Activated T-cell treated with anti-CD3 and anti-CD28 coated beads, Interleukin-2, amount 50 U/mL, for 48 hours (primary cell): ENCODE data around the gene CARD14.

Source experiments
- DNase-seq, 2 experiments: peaks; one replicate each; pipeline ENCODE4 v3.0.0-alpha.2; 2020

Gene CARD14

DNA sequence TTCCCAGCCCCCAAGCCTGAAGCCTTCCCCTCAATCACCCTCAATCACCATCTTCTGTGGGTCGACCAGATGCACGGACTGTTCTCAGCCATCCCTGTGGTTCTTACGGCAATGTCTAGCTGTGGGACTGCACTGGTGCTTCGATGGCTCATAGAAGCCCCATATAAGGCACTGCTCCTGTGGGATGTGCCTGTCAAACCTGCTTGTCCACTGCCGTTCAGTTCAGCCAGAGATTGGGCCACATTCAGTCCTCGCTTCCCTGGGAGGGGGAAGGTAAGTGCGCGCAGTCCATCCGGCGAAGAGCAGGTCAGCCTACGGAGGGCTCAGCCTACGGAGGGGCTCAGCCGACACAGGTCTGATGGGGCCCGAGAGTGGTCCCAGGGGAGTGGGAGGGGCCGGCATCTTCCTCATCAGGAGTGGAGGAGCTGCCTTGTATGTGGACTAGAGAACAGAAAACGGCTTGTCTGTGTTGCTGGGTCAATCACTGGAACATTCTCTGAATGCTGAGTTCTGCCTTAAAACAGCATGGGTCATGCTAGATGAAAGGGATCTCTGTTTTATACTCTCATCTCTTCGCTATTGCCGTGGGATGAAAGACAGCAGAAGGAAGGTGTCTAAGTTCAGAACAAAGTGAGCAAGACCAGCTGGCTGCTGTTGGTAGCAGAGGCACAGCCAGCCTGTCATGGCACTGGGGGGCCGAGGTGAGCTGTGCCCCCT, at the start of gene CARD14:
Gene CARD14, plus strand, starts transcription at position 247 of the 717 bp plus-strand sequence. CDS start 11,409 bp downstream, outside the sequence.
- DNase-seq: no peak

GRCh38 chr17:80122026-80122575, 47.7 kb upstream of the CARD14 start:
- no peak for DNase-seq

GRCh38 chr17:80122926-80123505, 46.8 kb upstream of the CARD14 start:
- no peak for DNase-seq

DNA sequence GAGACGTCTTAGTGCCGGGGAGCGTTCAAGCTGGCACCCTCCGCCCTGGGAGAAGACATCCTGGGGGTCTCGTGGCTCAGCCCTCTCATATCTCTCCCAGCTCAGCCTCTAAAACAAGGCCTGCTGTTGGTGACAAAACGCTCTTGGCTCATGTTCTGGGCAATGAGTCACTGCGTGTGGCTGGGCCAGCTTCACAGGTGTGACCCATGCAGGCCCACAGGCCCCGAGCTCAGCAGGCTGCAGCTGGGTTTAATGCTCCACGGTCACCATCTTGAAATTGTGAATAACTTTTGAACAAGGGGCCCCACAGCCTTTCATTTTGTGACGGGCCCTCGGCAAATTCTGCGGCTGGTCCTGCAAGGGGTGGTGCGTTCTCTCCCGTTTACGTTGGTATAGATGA, 46.0 kb upstream of the CARD14 start:
- DNase-seq: no peak

GRCh38 chr17:80124351-80124981, 45.4 kb upstream of the CARD14 start:
- no peak for DNase-seq

DNA sequence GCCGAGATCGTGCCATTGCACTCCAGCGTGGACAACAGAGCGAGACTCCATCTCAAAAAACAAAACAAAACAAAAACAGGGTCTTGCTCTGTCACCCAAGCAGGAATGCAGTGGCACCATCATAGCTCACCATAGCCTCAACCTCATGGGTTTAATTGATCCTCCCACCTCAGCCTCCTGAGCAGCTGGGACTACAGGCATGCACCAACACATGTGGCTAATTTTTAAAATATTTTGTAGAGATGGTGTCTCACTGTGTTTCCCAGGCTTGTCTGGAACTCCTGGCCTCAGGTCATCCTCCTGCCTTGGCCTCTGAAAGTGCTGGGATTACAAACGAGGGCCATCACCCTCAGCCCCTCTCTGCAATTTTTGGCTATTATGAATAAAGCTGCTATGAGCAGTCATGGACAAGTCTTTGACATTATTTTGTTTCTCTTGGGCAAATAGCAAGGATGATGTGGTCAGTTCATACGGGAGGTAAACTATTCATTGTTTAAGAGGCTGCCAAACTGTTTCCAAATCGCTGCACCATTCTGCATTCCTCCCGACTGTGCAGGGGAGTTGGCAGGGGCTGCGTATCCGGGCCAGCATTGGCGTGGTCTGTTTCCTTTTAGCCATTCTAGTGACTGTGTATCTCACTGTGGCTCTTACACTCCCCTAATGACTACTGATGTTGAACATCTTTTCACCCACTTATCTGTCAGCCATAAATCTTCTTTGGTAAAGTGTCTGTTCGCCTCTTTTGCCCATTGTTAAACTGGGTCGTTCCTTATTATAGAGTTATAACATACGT, 44.0 kb upstream of the CARD14 start:
- no peak for DNase-seq

GRCh38 chr17:80126449-80126715, 43.4 kb upstream of the CARD14 start:
- no peak for DNase-seq

GRCh38 chr17:80129006-80129565, 40.7 kb upstream of the CARD14 start:
- DNase-seq: no peak

GRCh38 chr17:80130992-80131391, 38.8 kb upstream of the CARD14 start:
- no peak for DNase-seq

DNA sequence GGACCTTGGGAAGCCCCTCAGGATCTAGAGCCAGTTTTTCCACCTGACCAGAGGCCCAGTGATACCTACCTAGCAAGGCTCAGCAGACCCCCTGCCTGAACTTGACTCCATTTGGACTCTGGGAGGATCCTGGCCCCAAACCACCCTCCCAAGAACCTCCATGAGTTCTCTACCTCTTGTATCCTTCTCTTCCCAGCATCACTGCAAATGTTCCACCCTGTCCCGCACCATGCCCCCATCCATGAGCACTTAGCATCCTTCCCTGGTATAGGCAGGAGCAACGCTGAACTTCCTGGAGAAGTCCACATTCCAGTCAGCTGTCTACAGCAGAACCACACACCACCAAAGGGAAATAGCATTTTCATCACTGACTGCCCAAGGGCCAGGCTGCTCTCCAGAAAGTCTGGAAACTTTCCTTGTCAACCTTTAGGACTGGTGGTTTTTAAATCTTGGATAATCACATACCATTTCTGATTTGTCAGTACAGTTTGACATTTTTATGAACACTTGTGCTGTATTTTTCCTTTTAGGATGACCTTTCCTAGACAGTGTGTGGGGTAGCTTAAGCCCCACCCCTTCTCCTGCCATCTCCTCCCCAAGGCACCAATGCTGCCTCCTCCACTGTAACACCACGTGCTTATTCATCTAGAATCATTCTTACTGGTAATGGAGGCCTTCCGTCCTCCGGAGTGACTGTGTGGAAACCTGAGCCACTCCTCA, 36.8 kb upstream of the CARD14 start:
- no peak for DNase-seq

DNA sequence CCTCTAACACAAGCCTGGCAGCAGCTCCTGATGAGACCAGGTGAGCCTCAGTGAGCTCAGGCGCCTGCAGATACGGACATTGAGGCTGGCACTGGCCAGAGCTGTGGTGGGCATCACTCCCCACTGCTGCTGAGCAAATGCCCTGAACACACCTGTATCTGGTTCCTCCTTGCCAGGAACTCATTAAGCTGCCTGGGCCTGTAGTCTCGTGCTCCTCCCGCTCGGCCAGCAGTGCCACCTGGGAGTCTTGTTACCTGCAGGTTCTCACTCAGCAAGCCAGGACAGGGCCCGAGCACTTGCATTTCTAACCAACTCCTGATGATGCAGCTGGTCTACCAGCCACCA, 36.2 kb upstream of the CARD14 start:
- DNase-seq: no peak

DNA sequence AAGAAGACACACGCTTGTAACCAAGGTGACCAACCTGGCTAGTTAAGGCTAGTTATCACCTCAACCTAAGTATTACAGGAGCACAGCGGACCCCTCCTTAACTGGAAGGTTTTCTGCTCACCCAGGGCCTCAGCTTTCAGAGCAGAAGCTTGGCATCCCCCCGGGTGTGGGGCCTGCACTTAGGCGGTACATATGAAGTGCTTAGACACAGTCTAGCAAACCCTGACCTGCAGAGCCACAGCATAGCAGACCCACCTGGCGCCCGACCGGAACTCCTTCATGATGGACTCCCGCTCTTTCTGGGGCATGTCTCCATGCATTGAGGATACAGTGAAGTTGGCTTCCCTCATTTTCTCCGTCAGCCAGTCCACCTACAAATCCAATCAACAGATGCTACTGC, 32.7 kb upstream of the CARD14 start:
- no peak for DNase-seq

GRCh38 chr17:80138856-80139426, 30.9 kb upstream of the CARD14 start:
- DNase-seq: no peak

DNA sequence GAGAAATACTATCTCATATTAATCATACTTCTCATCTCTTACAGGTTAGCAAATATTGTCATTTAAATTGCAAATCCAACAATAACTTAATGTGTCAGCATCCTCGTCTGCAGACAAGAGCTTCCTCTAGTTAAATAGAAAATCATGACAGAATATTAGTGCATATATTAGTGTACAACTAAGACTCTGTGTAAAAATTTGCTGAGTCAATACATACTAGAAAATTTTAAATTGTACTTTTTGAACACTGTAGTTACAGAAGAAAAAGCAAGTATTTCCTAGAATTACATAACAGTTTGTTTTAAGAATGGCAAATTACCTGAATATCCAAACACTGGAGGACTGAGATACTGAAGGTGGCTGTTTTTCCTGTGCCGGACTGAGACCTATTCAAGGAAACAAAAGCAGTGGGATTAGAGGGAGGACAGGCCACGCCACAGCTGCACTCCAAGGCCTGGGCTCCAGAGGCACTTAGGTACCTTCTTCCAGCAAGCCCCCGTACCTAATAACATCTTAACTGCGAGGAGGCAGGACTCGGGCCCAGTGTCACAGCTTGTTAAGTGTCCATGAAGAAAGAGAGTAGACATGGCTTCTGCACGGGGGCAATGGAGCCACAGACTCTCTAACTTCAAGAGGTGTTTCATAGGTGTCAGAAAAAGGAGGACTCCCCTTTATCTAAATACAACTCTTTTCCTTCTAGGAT, 28.2 kb upstream of the CARD14 start:
- DNase-seq: no peak

DNA sequence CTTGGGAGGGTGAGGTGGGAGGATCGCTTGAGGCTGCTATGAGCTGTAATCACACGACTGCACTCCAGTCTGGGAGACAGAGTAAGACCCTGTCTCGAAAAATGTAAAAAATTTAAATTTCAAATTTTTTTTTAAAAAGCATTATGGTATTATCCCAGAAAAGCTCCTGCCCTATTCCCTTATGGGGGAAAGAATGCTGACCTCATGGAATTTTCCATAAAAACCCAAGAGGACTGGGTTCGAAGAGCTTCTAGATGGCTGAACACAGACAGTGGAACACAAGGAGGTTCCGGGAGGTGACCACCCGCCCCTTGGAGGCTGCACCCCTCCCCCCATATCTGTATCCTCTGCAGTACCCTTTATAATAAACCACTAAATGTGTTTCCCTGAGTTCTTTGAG, 26.9 kb upstream of the CARD14 start:
- DNase-seq: no peak

DNA sequence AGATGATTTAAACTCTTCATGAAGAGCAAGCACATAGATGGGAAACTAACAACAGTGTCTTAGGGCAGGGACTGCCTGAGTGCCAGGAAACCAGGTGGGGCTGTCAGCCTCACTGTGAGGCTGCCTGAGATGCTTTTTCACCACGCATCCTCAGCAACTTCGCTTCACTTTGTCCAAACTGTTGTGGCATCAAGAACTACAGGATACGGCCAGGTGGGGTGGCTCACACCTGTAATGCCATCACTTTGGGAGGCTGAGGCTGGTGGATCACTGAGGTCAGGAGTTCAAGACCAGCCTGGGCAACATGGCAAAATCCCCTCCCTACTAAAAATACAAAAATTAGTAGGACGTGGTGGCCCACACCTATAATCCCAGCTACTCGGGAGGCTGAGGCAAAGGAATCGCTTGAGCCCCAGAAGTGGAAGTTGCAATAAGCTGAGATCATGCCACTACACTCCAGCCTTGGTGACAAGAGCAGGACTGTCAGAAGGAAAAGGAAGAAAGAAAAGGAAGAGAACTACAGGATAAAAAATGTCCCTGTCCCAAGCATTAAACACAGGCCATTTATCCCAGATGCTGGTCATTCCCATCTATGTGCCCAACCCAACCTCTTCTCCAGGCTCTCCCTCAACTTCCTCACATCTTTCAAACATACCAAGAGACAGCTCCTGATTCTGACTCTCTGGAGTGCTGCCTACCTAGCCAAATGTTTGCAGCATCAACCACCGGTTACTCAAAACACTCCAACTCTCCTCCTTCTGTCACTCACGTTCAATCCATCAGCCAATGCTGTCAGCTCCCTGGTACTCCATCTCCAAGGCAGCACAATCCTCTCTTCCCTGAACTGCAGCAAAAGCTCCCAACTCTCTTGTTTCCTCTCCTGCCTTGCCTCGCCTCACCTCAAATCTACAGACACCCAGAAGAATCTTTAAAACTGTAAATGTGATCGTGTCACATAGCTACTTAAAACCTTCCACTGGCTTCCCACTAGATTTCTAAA, 24.5 kb upstream of the CARD14 start:
- DNase-seq: no peak

DNA sequence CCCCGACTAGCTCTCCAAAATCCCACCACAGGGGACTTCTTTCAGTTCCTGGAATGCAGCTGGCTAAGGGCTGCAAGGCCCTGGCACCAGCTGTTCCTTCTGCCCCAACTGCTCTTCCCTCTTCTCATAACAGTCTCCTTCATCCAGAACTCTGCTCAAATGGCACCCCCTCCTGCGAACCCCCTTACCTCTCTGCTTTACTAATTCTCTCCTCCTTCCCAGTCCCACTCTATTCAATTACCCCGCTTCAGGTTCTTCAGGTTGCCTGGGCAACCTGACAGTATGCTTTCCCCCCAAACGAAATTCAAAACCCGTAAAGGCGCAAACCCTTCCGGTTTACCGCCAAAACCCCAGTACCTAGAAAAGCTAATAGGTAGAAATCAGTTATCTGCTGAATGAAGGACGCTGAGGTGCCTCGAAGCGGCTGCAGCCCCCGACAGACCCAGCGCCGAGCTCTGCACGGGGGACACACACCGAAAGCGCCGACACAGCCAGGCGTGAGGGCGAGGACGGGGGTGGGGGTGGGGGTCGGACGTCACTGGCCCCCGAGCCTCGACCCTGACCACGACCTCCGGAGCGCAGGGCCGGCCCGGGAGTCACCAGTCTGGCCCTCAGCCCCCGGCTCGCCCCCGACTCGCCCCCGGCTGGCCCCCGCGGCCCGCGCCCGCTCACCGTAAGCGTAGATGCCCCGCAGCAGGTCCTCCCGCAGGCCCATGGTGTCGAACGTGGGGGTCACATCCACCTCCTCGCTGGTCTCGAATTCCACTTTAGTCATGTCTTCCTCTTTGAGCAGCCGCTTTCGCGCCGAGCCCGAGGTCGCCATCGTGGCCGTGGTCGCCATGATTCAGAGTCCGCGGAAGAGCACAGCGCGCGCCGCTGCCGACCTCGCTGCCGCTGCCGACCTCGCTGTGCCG, 23.5 kb upstream of the CARD14 start:
- DNase-seq: peak; percentile 37 to 43

DNA sequence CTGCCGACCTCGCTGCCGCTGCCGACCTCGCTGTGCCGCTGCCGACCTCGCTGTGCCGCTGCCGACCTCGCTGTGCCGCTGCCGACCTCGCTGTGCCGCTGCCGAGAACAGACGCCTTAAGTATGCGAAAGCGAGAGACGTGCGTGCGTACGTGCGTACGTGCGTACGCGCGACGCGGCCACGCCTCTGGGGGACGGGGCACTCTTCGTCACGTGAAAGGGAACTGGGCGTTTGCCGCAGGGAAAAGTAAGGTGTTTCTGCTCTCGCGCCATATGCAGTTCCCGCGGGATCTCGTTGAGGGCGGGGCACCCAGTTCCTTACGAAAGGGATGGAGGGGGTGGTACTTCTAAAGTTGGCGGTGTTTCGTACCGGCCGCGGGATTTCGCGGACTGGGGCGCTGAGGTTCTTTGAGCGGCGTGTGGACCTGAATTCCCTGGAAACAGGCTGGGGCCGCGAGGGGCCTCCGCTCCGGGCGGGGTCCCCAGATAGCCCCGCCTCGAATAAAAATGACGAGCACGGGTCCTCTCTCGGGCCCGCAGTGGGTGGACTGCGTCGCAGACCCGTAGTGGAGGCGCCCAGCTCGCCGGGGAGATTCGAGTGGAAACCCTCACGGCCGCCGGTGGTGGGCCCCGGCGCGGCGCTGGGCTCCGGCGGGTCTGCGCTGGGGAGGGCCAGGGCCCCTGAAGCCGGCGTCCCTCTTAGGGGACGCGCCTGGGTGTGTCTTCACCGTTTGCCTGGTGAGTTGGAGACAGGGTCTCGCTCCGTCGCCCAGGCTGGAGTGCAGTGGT, 22.6 kb upstream of the CARD14 start, which contains the start of gene EIF4A3:
Gene EIF4A3, minus strand, starts transcription at position 94 of the 788 bp plus-strand sequence. CDS start 167 bp downstream, outside the sequence.
- peak; percentile 98 for DNase-seq
